Midbrain (tissue), 1 donor: ENCODE results near the gene E4F1.
"Not testable (repeated sequence)": the region's sequence is repeated elsewhere in the genome, so short reads cannot be mapped to it uniquely, and the experiment has no call there.

ENCODE experiments used
- DNase-seq: peaks from one replicate; lab custom pipeline; 2025; lab: John Stamatoyannopoulos, UW

The E4F1 gene

GRCh38 chr16:2189252-2189893 is 34.0 kb upstream of the E4F1 start:
- no peak for DNase-seq

GRCh38 chr16:2190002-2190658 is 33.3 kb upstream of the E4F1 start:
- no peak for DNase-seq

DNA sequence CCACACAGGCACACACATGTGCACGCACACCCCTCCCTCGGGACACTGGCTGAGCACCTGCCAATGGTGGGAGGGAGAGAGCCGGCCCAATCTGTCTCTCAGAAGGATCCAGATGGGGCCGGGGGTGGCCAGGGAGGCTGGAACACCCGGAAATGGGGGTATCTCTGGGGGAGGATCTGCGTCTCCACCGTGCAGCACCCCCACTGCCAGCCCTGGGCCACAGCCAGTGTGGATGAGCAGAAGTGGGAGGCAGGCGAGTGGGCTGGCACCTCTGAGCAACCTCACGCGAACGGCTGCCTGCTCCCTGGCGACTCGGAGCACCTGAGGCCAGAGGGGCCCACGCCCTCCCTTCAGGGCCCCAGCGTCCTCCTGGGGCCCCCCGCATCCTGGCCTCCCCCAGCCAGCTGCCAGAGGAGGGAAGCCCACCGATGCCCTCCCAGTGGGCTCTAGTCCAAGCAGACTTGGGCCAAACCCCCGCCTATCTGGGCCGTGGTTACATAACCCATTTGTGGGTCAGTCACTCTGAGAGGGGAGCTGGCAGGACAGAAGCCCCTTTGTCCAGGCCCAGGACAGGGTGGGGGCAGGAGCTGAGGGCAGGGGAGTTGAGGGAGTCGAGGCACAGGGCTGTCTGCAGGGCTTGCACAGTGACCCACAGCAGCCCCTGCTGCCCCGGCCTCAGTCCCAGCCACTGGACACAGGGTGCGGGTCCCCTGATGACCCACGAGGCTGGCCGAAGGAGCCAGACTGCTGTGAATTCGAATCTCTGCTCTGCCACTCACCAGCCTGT is 32.5 kb upstream of the E4F1 start:
- peak; percentile 27 for DNase-seq

GRCh38 chr16:2191446-2191706 is 32.0 kb upstream of the E4F1 start:
- no peak for DNase-seq

GRCh38 chr16:2194166-2194834 is 29.1 kb upstream of the E4F1 start:
- DNase-seq: no peak

DNA sequence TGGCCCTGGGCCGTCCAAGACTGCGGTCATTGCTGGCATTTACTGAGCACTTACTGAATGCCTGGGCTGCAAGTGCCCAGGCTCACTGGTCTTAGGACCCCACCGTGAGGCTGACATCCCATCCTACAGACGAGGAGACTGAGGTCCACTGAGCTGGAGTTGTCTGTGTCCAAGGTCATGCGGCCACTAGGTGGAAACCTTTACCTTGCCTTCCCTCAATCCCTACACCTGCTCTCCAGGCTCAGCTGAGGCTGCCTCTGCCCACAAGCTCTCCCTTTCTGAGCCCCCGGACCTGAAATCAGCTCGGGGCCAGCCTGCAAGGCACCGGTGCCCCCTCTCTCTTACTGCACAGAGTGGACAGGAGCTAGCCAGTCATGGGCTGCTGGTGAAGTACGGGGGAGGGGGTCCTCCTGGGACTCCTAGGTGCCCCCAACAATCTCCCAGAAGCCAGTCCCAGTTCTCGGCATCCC is 28.5 kb upstream of the E4F1 start:
- no peak for DNase-seq

DNA sequence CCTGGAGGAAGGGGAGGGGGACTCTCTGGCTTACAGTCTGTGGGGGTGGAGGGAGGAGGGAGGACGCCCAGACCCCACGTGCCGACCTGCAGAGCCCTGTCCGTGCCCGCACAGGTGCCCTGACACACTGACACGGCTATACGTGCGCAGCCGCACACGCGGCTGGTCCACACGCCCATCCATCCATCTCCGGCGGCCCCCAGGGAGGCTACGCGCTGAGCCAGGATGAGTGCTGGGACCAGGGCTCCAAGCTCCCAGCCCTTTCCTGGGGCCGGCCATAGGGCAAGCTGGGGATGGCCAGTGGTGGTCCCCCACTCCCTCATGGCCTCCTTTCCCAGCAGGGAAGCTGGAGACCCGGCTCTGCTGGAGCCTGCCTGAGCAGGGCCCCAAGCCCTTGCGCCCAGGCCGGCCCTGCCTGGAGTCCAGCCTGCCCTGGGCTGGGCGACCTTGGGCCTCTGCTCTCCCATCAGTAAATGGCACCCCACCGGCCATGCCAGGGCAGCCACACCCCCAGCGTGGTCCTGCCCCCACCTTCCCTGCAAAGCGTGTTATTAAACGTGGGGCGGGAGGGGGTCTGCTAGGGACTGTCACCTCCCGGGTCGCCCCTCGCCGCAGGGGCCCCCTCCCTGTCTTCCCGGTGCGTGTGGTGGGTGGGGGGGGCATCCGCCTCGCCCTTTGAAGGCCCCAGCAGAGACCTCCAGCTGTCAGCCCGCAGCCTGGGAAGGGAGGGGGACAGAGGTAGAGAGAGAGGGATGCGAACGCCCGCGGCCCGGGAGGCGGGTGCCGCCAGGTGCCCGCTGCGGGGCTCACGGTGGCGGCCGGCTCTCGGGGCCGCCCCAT is 27.8 kb upstream of the E4F1 start:
- no peak for DNase-seq

DNA sequence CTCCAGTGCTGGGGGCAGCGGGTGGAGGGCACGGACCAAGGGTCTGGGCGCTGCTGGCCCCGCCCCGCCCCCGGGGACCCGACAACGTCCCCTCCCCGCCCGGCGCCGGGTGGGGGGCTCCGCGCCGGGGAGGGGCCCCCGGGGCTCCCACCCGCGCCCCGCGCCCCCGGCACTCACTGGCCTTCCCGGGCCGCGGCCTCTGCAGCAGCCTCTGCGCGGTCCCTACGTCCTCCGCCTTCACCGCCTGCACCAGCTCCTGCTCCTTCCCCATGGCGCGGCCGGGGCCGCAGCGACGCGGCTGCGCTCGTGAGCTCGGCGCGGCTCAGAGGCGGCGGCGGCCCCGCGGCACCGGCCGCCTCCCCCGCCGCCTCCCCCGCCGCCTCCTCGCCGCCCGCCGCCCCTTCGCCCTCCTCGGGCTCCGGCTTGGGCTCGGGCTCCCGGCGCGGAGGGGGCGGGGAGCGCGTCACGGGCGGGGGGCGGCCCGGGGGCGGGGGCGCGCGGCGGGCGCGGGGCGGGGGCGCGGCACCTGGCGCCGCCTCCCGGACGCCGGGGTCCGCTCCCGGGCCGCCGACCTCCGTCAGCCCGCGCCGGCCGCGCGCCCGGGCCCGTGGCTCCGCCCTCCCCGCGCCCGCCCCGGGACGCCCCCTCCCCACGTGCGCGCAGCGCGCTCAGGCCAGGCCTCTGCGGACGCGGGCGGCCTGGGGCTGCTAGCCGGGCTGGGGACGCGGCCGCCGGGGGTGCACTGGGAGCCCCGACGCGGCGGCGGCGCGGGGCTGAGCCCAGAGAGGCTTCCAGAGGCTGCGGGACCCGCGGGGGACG is 27.0 kb upstream of the E4F1 start, which contains the start of gene CASKIN1:
TSS of gene CASKIN1 (minus strand) at position 444 of the 819 bp plus-strand sequence. CDS start at position 271, 173 bp downstream.
- no peak for DNase-seq

DNA sequence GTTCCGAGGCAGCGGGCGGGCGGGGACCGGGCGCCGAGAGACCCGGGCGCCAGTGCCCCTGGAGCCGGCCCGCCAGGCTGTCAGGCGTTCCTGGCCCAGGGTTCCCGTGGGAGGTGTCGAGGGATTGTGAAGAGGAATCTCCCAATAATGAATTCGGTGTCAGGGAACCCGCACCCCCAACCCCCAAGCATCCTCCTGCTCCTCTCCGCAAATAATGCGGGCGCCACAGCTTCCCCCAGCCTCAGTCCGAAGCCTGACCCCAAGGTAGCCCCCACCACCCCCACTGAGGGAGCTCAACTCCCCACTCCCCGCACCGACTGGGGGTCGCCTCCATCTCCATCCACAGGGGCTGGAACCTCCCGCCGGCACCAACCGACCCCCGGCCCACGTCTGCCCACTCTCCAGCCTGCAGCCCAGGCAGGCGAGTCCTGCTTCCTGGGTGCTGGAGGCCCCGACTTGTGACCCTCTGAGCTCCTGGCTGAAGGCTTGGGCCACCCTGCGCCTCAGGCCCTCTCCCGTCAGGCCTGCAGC is 26.3 kb upstream of the E4F1 start:
- no peak for DNase-seq

- DNase-seq: no peak
These were observed 25.6 kb upstream of the E4F1 start for GRCh38 chr16:2197765-2198164.

GRCh38 chr16:2198283-2198682 is 25.1 kb upstream of the E4F1 start:
- DNase-seq: no peak

- DNase-seq: no peak
These were observed 24.3 kb upstream of the E4F1 start for GRCh38 chr16:2199095-2199494.

DNA sequence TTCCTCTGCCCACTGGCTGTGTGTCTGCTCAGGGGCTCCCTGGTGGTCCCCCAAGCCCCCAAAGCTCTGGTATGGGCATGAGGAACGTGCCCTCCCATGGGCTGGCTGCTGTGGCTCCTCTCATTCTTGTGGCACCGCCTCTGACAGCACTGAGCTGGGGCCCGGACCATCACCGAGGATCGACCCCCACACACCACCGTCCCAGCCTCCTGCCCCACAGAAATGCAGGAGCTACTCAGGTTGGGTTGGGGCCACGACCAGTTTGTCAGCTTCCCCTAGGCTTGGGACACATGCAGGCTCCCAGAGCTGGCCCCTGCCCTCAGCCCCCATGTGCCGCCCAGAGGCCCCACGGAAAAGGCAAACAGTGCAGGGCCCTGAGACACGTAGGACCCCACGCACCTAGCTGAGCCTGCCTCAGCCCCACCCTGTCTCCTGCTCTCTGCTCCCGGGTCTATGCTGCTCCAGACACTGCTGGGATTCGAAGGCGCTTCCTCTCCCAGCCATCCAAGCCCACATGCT is 23.7 kb upstream of the E4F1 start:
- no peak for DNase-seq

DNA sequence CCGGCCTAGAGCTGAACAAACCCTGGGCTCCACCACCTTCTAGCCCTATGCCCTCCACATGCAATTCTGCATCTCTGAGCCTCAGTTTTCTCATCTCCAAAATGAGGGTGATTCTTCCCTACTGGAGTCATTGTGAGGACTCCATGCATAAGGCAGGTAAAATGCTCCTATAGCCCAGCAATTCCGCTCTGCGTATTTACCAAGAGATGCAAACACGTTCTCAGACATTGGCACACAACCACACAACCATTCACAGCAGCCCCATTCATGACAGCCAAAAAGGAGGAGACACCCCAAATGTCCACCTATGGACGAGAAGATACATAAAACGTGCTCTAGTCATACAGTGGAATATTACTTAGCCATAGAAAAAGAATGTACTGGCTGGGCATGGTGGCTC is 23.1 kb upstream of the E4F1 start:
- DNase-seq: no peak

DNA sequence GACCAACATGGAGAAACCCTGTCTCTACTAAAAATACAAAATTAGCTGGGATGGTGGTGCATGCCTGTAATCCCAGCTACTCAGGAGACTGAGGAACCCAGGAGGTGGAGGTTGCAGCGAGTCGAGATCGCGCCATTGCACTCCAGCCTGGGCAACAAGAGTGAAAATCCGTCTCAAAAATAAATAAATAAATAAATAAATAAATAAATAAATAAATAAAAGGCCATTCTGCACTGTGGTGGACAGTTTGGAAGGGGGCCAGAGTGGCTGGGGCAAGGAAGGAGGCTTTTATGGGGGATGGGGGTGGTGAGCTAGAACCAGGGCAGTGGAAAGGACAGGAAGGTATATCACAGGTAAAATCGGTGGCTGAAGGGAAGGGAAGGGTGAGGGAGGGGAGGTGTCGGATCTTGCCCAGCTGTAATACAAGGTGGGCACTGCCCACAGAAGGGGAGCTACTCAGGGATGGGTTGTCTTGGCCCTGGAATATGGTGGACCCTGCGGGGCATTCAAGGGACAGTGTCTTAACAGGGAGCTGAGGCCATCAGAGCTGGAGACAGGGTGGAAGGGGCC is 20.2 kb upstream of the E4F1 start:
- not testable (repeated sequence) for DNase-seq

- DNase-seq: no peak
These were observed 18.8 kb upstream of the E4F1 start for GRCh38 chr16:2204416-2205103.

DNA sequence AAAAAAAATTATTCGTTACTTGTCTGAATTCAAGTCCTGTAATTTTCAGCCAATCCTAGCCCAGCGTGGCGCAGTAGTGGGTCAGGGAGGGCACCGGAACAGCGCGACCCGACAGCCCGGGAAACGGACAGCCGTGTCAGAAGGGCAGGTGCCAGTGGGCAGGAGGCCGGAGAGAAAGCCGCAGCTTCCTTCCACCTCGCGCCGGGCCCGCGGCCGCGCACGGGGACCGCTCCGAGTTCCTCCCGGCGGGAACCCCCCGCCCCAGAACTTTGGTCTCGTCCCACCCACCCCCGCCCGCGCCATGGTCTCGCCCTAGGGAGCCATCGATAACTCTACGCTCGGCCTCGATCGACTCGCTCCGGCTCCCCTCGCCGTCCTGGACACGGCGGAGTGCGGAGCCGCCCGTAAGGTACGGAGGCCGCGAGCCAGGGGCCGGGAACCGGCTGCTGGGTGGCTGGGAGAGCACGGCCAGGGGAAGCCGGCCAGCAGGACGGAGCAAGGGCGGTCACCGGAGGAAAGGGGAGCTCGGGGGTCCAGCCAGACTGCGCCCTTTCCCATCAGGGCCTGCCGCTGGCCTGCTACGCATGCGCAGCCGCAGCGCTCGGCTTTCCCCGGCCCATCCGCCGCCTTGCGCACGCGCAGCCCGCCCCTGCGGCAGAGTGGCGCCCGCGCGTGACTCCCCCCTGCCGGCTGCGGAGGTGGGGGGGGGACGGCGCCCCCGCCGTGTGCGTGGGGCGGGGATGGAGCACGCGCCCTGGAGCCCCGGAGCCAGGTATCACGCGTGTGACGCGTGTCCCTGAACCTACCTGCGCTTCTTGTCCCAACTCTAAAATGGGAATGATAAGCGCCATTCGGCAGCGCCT is 18.1 kb upstream of the E4F1 start, which contains the start of gene MLST8:
TSS of gene MLST8 (plus strand) at position 351 of the 863 bp plus-strand sequence. CDS start 632 bp downstream, outside the sequence.
- peak; percentile 88 for DNase-seq

DNA sequence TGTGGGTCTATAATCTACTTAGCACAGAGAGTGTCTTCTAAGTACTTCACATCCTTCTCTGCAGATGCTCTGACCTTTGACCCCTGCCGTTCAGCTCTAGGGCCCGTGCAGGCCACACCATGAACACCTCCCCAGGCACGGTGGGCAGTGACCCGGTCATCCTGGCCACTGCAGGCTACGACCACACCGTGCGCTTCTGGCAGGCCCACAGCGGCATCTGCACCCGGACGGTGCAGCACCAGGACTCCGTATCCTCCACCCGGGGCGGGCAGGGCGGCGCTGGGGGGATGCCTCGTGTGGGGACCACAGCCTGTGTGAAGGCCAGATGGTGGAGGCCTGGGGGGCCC is 17.5 kb upstream of the E4F1 start:
- DNase-seq: no peak
